ENCODE results near the gene PPP2R2B. TPM values are rescaled to one million over a fixed set of nuclear protein-coding genes. Genes with fewer than 3 reads are reported as not detected.

The PPP2R2B gene
- total and polyA plus RNA-seq, 2 donors (not counting 3 experiments of a cell fraction or from before 2014, with no cell fraction given) = not detected

DNA sequence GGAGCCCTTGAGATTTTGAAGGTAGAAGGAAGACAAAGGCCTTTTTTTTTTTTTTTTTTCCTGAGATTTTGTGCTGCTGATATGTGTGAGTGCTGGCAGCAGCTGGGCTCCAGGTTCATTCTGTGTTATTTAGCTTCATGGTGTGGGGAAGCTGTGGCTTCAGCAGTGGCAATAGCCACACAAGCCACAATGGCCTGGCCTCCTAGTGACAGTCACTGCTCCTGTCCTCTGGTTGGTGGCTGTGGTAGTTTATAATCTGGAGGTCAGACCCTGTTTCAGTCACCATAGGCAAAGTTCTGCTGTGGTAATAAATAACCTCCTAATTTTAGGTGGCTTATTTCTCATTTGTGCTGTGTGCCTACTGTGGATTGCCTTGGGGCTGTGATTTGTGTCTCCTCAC is 334.3 kb downstream of the PPP2R2B start:
- intact Hi-C loops (cut with micrococcal nuclease) (loop anchor here (10.0 kb wide), 1 partner anchor 1031 kb away; no protein-coding TSS in a partner anchor), dilution Hi-C loops (cut with MboI; ENCODE audit: extremely low pct_ligation_motif_present, low sequenced_read_pairs) (no loop called here)
- Histone ChIP-seq H3K36me3 (ENCODE audit: control insufficient read depth in 2 of 2, extremely low read depth in 1 of 2, insufficient read depth in 2 of 2, low read length in 2 of 2) (no peaks in the 10 kb centered on the region), H3K9me3 (replicated peaks; ENCODE audit: control insufficient read depth, insufficient read depth, low read length) (no peaks in the 10 kb centered on the region), H3K9ac (replicated peaks; ENCODE audit: extremely low read depth, insufficient read depth, low read length) (no peak overlapping the region), H2AFZ (ENCODE audit: low read depth, low read length) (no peak overlapping the region), H3K27ac (ENCODE audit: insufficient read depth, low read depth, low read length) (no peak overlapping the region), H3K4me2 (ENCODE audit: insufficient read depth, low read length) (no peak overlapping the region), H3K27me3 (ENCODE audit: control insufficient read depth in 2 of 2, insufficient read depth in 2 of 2, low read length in 2 of 2) (no peaks in the 10 kb centered on the region), H3K9me1 (replicated peaks; ENCODE audit: control insufficient read depth, extremely low read depth, insufficient read depth, low read length) (no peaks in the 10 kb centered on the region), H3K4me3 (replicated peaks in 1 of 3; ENCODE audit: insufficient read depth in 1 of 3, low read depth in 1 of 3, low read length in 3 of 3) (no peak overlapping the region), H3K4me1 (ENCODE audit: control insufficient read depth, extremely low read depth, insufficient read depth, low read length) (no peaks in the 10 kb centered on the region), H4K20me1 (replicated peaks; ENCODE audit: control insufficient read depth, extremely low read depth, insufficient read depth, low read length) (no peaks in the 10 kb centered on the region), H3K79me2 (ENCODE audit: control insufficient read depth, insufficient read depth, low read length) (no peaks in the 10 kb centered on the region)
- no TSS peak for BruUV-seq (replicated peaks)
- no peak for DNase-seq (ENCODE audit: low read depth, low spot score)
- no peak for FAIRE-seq
- CTCF ChIA-PET = interaction anchor here (7.1 to 8.8 kb wide), 2 partner anchors 422 to 644 kb away, joined by 216 to 227 read pairs; no protein-coding TSS in a partner anchor
- POLR2A ChIA-PET = no interaction called here
- TF ChIP-seq, protein P1, sequence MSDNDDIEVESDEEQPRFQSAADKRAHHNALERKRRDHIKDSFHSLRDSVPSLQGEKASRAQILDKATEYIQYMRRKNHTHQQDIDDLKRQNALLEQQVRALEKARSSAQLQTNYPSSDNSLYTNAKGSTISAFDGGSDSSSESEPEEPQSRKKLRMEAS (IDR thresholded peaks at IDR 0.05; ENCODE audit: insufficient read depth, insufficient read length) = no peak
- TF ChIP-seq, protein P2, sequence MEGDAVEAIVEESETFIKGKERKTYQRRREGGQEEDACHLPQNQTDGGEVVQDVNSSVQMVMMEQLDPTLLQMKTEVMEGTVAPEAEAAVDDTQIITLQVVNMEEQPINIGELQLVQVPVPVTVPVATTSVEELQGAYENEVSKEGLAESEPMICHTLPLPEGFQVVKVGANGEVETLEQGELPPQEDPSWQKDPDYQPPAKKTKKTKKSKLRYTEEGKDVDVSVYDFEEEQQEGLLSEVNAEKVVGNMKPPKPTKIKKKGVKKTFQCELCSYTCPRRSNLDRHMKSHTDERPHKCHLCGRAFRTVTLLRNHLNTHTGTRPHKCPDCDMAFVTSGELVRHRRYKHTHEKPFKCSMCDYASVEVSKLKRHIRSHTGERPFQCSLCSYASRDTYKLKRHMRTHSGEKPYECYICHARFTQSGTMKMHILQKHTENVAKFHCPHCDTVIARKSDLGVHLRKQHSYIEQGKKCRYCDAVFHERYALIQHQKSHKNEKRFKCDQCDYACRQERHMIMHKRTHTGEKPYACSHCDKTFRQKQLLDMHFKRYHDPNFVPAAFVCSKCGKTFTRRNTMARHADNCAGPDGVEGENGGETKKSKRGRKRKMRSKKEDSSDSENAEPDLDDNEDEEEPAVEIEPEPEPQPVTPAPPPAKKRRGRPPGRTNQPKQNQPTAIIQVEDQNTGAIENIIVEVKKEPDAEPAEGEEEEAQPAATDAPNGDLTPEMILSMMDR (IDR thresholded peaks at IDR 0.05; ENCODE audit: extremely low read depth in 1 of 2, insufficient read depth in 1 of 2, low read depth in 1 of 2, low read length in 2 of 2) = no peak
- TF ChIP-seq POLR2A (IDR thresholded peaks at IDR 0.05; ENCODE audit: low read depth, low read length) (no peak), FOS (IDR thresholded peaks at IDR 0.05; ENCODE audit: borderline replicate concordance, insufficient read depth, low read length) (no peak), JUN (IDR thresholded peaks at IDR 0.05; ENCODE audit: borderline replicate concordance, insufficient read depth, insufficient read length, low read depth) (no peak), MYC (IDR thresholded peaks at IDR 0.05; ENCODE audit: low read depth, low read length) (no peak), POLR2AphosphoS5 (IDR thresholded peaks at IDR 0.05; ENCODE audit: insufficient read depth, low read depth, low read length) (no peak), EZH2 (IDR thresholded peaks at IDR 0.05; ENCODE audit: borderline replicate concordance, low read depth, low read length, severe bottlenecking) (no peak), GATA2 (IDR thresholded peaks at IDR 0.05; ENCODE audit: insufficient read depth, insufficient read length, low read depth, low read length) (no peak)
